GM19351 (cell line): ENCODE data around the gene MAK.
"Not testable (repeated sequence)": the region's sequence is repeated elsewhere in the genome, so short reads cannot be mapped to it uniquely, and the experiment has no call there.

Experiments used
- ATAC-seq: cut with Tn5 transposase; IDR thresholded peaks from one replicate; pipeline ENCODE4 v1.9.1; 2021; ENCODE audit warnings: mild to moderate bottlenecking, moderate library complexity; ENCODE audit not compliant: unreplicated experiment

The MAK gene

GRCh38 chr6:10837995-10838793 lies at the start of gene MAK:
Gene MAK, minus strand, starts transcription at chr6:10838539. Its CDS starts 7,891 bp downstream, at chr6:10830648.
- ATAC-seq, result peak; percentile 78

- no peak for ATAC-seq
These were observed 48.6 kb upstream of the MAK start, which contains the start of gene SYCP2L for GRCh38 chr6:10886691-10887502. Gene SYCP2L, plus strand, starts transcription at chr6:10887052. Its CDS starts 75 bp downstream, at chr6:10887127.

GRCh38 chr6:10886365-10886690 lies 48.0 kb upstream of the MAK start:
- ATAC-seq, result not testable (repeated sequence)

GRCh38 chr6:10884245-10884972 lies 46.1 kb upstream of the MAK start:
- no peak for ATAC-seq

- ATAC-seq, result no peak
These were observed 45.2 kb upstream of the MAK start for GRCh38 chr6:10883312-10884244.

GRCh38 chr6:10882657-10883171 lies 44.4 kb upstream of the MAK start:
- no peak for ATAC-seq

- ATAC-seq, result not testable (repeated sequence)
These were observed 43.9 kb upstream of the MAK start for GRCh38 chr6:10882253-10882630.

GRCh38 chr6:10880366-10880765 lies 42.0 kb upstream of the MAK start:
- ATAC-seq, result no peak

- no peak for ATAC-seq
These were observed 39.5 kb upstream of the MAK start for GRCh38 chr6:10877871-10878270.

GRCh38 chr6:10877012-10877411 lies 38.7 kb upstream of the MAK start:
- no peak for ATAC-seq

GRCh38 chr6:10875026-10875425 lies 36.7 kb upstream of the MAK start:
- ATAC-seq, result no peak

- no peak for ATAC-seq
These were observed 35.9 kb upstream of the MAK start for GRCh38 chr6:10874207-10874606.

GRCh38 chr6:10873374-10873773 lies 35.0 kb upstream of the MAK start:
- ATAC-seq, result no peak

GRCh38 chr6:10867952-10868351 lies 29.6 kb upstream of the MAK start:
- ATAC-seq, result no peak

- not testable (repeated sequence) for ATAC-seq
These were observed 28.4 kb upstream of the MAK start for GRCh38 chr6:10866709-10867108.

GRCh38 chr6:10863031-10863430 lies 24.7 kb upstream of the MAK start:
- ATAC-seq, result not testable (repeated sequence)

GRCh38 chr6:10862361-10862760 lies 24.0 kb upstream of the MAK start:
- ATAC-seq, result no peak

- no peak for ATAC-seq
These were observed 22.7 kb upstream of the MAK start for GRCh38 chr6:10861086-10861485.

GRCh38 chr6:10857259-10857658 lies 18.9 kb upstream of the MAK start:
- ATAC-seq, result no peak
